Measurements from ENCODE around the gene LRCH4. TPM values are rescaled to one million over a fixed set of nuclear protein-coding genes. Genes with fewer than 3 reads are reported as not detected.

The LRCH4 gene
- total RNA-seq, 1 donor from 2014 or later: 10.6 TPM

DNA sequence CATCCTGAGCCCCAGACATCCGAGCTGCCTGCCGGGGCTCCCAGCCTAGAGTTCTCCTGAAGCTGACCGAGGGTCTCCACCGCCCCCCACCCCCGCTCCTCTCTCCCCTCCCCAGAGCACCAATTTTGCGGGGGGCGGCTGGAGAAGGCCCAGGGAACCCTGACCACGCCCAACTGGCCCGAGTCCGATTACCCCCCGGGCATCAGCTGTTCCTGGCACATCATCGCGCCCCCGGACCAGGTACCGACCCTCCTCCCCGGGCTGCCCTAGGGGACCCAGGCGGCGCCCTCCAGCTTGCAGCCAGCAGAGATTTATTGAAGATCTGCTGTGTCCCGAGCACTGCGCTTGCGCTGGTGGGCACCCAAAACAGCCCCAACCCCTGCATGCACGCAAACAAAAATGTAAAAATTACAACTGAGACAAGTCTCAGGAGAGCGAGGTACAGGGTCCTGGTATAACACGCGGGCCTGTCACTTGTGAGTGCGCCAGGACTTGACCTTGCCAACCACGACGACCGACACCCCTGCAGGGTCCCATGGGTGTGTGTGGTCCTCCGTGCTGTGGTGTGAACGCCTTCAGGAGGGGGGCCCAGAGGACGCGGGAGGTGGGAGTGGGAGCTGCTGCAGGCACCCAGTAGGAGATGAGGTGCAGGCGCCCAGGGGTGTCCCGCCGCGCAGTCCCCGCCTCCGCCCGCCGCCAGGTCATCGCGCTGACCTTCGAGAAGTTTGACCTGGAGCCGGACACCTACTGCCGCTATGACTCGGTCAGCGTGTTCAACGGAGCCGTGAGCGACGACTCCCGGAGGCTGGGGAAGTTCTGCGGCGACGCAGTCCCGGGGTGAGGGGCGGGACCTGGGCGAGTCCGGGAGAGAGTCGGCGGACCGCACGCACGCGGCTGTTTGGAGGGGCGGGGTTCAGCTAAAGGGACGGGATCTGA lies 19.3 kb upstream of the LRCH4 start:
- no peak for DNase-seq (ENCODE audit: low read depth)

- no peak for DNase-seq (ENCODE audit: low read depth)
These were observed 18.4 kb upstream of the LRCH4 start for GRCh38 chr7:100604028-100604975.

DNA sequence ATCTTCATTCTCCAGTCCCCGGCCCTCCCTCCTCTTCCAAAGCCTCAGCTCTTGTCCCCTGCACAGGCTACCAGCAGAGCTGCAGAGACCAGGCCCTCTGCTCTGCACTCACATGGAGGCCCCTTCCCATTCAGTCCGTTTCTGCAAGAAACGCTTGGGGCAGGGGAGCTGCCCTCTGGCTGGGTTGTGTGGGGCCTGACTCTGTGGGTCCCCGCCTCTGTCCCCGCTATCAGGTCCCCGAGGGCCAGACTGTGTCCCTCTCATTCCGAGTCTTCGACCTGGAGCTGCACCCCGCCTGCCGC lies 17.7 kb upstream of the LRCH4 start:
- no peak for DNase-seq (ENCODE audit: low read depth)

DNA sequence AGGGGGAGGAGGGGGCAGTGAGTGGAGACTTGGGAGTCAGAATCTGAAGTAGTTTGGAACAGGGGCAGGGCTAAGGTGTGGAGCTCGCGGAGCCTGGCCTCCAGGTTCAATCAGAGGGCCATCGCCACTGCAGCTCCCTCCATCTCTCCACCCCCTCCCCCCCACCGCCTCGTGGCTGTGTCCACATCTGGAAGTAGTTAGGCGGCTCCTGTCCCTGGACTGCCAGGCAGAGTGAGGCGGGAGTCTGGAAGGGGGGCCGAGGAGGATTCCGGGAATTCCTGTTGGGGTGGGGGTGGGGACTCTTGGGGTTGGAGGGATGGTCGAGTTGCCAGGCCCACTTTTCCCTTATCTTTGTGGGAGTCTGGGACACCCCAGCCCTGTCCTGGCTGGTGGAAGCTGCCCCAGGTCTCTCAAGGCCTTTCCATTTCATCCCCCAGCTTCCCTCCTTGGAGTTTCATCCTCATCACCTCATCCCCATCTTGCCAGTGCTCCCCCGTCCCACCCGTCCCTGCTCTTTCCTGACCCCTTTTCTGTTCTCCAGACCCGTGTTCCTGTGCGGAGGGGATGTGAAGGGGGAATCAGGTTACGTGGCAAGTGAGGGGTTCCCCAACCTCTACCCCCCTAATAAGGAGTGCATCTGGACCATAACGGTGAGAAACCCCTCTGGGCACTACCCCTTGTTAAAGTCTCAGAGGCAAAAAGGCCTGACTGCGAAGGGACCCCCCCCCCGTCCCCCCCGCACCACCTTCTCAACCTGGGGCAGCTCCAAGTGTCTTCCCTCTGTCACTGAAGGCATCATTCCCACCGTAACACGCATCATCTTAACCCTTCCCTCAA lies 17.2 kb upstream of the LRCH4 start:
- no peak for DNase-seq (ENCODE audit: low read depth)

- DNase-seq (ENCODE audit: low read depth): no peak
These were observed 14.8 kb upstream of the LRCH4 start for GRCh38 chr7:100600730-100601038.

DNA sequence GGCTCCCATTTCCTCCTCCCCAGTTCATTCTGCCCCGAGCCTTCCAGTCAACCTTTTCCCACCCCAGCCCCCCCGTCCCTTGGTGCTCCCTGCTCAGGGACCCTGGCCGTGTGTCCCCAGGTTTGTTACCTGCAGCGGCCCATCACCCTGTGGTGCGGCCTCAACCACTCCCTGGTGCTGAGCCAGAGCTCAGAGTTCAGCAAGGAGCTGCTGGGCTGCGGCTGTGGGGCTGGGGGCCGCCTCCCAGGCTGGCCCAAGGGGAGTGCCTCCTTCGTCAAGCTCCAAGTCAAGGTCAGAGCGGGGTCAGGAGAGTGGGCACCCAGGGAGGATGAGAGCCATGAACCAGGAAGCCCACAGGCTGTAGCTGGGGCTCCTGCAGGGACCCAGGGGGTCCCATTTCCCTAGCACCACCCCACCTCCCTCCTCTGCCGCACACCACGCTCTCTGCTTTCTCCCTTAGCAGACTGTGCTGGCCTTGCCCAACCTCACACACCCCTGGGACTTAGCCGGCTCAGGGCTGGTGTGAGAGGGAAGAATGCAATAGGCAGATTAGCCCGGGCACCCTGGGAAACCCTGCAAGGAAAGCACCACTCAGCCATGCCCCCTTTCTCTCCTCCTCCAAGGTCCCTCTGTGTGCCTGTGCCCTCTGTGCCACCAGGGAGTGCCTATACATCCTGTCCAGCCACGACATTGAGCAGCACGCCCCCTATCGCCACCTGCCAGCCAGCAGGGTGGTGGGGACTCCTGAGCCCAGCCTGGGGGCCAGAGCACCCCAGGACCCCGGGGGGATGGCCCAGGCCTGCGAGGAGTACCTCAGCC lies 14.2 kb upstream of the LRCH4 start:
- DNase-seq (ENCODE audit: low read depth): no peak

- no peak for DNase-seq (ENCODE audit: low read depth)
These were observed 12.5 kb upstream of the LRCH4 start for GRCh38 chr7:100598425-100598824.

- DNase-seq (ENCODE audit: low read depth): no peak
These were observed 9.3 kb upstream of the LRCH4 start for GRCh38 chr7:100595188-100595587.

GRCh38 chr7:100591596-100591995 lies 5.7 kb upstream of the LRCH4 start:
- no peak for DNase-seq (ENCODE audit: low read depth)

GRCh38 chr7:100590077-100590737 lies 4.3 kb upstream of the LRCH4 start:
- DNase-seq (ENCODE audit: low read depth): no peak

- no peak for DNase-seq (ENCODE audit: low read depth)
These were observed 3.5 kb upstream of the LRCH4 start for GRCh38 chr7:100589341-100589947.

DNA sequence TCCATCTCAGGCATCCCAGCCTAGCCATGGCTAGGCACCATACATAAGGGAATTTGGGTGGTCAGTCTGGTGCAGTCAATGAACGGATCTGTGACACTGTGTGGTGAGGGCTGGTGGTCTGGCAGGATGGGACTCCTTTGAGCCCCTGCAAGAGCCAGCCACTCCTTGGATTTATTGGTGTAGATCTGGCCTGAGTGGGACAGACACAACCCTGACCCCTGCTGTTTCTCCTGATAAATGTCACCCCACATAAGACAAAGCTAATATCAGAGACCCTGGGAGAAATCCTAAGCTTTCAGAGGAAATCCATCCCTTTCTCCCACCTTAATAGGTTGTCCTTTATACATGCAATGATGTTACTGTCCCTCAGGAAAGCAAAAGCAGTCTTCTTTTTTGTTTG lies 2.5 kb upstream of the LRCH4 start:
- no peak for DNase-seq (ENCODE audit: low read depth)

DNA sequence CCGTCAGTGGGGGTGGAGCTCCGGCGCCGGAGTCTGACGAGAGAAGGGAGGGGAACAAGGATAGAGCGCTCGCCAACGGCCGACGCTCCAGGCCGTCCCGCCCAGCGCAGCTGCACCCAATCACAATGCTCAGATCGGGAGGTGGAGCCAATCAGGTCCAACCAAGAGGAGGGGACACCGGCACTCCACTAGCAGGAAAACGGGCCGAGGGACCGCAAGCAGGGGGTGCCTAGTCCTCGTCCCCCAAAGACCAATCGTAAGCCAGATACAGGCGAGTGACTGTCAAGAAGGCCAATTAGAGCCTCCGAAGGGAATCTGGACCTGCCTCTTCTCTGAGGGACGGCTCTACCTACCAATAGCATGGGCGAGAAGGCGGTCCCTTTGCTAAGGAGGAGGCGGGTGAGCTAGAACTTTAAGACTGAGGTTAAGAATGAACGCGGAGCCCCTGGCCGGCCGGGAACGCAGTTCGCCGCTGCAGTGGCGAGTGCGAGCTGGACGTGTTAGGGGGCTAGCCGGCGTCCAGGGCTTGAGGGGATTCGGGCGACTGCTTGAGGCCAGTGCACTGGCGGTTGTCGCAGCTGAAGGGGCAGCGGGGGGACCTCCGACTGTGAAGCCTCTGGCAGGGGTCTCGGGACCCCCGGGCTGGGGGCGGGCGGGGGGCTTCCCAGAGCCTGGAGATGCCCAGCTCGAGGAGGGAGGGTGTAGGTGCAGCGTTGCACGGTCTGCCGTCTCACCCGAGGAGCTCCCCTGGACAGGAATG lies 517 bp upstream of the LRCH4 start, which contains the start of gene FBXO24:
Gene FBXO24 (plus strand): TSS at position 63 of the 760 bp plus-strand sequence. CDS start 298 bp downstream, at position 361.
- DNase-seq (ENCODE audit: low read depth): peak; percentile 99

DNA sequence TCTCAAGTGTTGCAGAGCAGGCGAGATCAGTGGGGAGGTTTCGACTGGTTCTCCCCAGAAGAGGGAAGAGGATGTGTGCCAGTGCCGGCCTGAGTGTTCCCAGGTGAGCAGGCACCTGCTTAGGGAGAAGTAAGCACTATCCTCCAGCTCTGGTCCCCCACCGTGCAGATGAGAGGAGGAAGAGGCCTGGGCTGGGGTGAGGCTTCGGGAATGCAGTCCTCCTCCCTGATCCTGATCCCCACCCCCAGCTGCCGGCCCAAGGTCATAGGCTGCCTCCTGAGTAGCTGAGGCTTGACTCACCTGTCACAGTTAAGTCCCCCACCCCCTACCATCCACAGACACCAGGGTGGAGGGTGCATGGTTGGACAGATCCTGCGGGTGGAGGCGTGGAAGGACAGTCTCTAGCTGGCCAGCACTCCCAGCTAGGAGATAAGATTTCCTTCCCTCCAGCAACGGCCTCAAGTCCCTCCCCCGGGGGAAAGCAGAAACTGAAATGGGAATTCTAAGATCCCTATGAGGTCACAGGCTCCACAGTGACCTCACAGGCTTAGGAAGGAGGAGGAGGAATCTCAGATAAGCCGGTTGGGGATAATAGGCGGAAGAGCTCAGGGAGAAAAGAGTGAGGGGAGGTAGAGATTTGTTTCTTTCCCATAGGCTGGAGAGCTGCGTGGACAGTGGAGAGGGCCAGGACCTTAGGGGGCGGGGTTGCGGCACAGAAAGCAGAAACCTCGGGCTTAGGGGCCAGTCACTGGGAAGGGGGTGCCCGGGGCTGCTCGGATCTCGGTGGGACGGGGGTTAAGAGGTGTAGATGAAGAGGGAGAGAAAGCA lies 1.0 kb downstream of the LRCH4 start:
- peak; percentile 48 for DNase-seq (ENCODE audit: low read depth)

DNA sequence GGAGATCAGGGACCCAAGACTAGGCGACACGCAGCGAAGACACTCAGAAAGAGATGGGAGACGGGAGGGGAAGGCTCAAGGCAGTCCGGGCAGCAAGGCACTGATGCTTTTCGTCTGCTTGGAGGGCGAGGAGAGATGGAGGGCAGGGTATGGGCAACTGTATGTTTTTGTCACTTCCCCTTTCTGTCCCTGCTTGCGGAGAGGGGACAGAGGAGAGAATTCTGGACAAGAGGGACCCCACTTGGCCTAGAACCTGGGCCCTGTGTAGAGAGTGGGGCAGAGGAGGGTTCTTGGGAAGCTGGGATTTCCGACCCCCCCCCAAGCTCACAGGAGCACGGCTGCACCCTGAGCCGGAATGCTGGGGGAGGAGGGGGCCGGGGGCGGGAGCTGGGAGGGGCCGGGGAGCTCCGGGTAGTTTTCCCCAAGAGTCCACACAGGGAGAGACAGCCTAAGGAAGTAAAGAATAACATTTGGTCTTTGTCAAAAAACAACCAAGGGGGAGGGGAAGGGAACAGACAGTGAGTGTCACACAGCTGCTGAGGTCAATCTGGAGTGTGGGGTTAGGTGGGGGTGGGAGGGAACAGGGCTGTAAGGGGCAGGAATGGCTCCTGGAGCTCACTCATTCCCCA lies 1.8 kb downstream of the LRCH4 start:
- DNase-seq (ENCODE audit: low read depth): no peak

- no peak for DNase-seq (ENCODE audit: low read depth)
These were observed 2.5 kb downstream of the LRCH4 start for GRCh38 chr7:100583132-100584053.

- DNase-seq (ENCODE audit: low read depth): no peak
These were observed 3.3 kb downstream of the LRCH4 start for GRCh38 chr7:100582650-100583049.
